B cell (primary cell): ENCODE measurements around the gene FOSB. TPM values are rescaled to one million over a fixed set of nuclear protein-coding genes. Genes with fewer than 3 reads are reported as not detected.

Source experiments
- ATAC-seq: fragments of 200-7000 bp; cut with Tn5 transposase; one replicate; pipeline ENCODE4 v1.10.0; 2021; ENCODE audit warnings: low read depth, mild to moderate bottlenecking, moderate number of reproducible peaks, moderate library complexity
- CTCF ChIA-PET: fragments of 350-600 bp; sonication (Branson Sonifier 250); formaldehyde crosslinking; loops from one replicate; lab custom pipeline; 2021; ENCODE audit warnings: antibody characterized with exemption, inconsistent platforms; lab: Charles Lee
- POLR2A ChIA-PET: fragments of 350-600 bp; sonication (Branson Sonifier 250); formaldehyde crosslinking; loops from one replicate; lab custom pipeline; 2021; ENCODE audit warnings: antibody characterized with exemption; lab: Charles Lee
- DNase-seq: peaks from one replicate; pipeline ENCODE4 v3.0.0; 2013
- H2AFZ ChIP-seq: 2 replicates; pipeline ENCODE4 v1.6.1; 2012; ENCODE audit warnings: mild to moderate bottlenecking, low read depth, low read length; ENCODE audit not compliant: insufficient read depth, poor library complexity, severe bottlenecking
- H3K27ac ChIP-seq, 2 donors: 1 replicate in 1 of 2; 2 replicates in 1 of 2; pipeline ENCODE4 v1.5.1; 2012 to 2013; ENCODE audit warnings: low read length in 2 of 2, mild to moderate bottlenecking in 2 of 2, moderate library complexity in 1 of 2
- H3K27me3 ChIP-seq, 4 experiments: fragments of 200-600 bp in 1 of 4; sonication (generic) in 1 of 4; replicated peaks in 1 of 4; 1 replicate in 2 of 4; 2 replicates in 2 of 4; pipeline versions ENCODE4 v1.6.1 to v1.7.0; 2013 to 2016; ENCODE audit warnings: low read length in 3 of 4, mild to moderate bottlenecking in 2 of 4, mixed read lengths in 1 of 4, moderate library complexity in 1 of 4; ENCODE audit not compliant: insufficient read depth in 4 of 4, control insufficient read depth in 3 of 4; ENCODE audit errors: control extremely low read depth in 1 of 4
- H3K36me3 ChIP-seq, 2 experiments: replicated peaks in 1 of 2; 1 replicate in 1 of 2; 2 replicates in 1 of 2; pipeline versions ENCODE4 v1.6.1 to v1.7.1; 2013; ENCODE audit warnings: low read length in 1 of 2; ENCODE audit not compliant: insufficient read depth in 2 of 2, control insufficient read depth in 1 of 2; ENCODE audit errors: control extremely low read depth in 1 of 2, extremely low read depth in 1 of 2
- H3K4me1 ChIP-seq, 2 donors: fragments of 200-600 bp in 1 of 2; sonication (generic) in 1 of 2; 1 replicate in 1 of 2; 2 replicates in 1 of 2; pipeline versions ENCODE4 v1.5.1 to v1.6.1; 2013 to 2017; ENCODE audit warnings: low read length in 2 of 2; ENCODE audit not compliant: control insufficient read depth in 2 of 2, insufficient read depth in 2 of 2
- H3K4me2 ChIP-seq: replicated peaks from 2 replicates; pipeline ENCODE3; 2012; ENCODE audit warnings: mild to moderate bottlenecking, low read depth, low read length; ENCODE audit not compliant: poor library complexity, severe bottlenecking
- H3K4me3 ChIP-seq, 5 experiments: fragments of 200-600 bp in 1 of 5; sonication (generic) in 1 of 5; 1 replicate in 3 of 5; 2 replicates in 2 of 5; pipeline versions ENCODE4 v1.5.1 to v1.7.0; 2011 to 2016; ENCODE audit warnings: low read length in 4 of 5, mild to moderate bottlenecking in 4 of 5, low read depth in 2 of 5, control low read depth in 1 of 5, moderate library complexity in 1 of 5; ENCODE audit not compliant: insufficient read depth in 1 of 5; ENCODE audit errors: control extremely low read depth in 1 of 5, extremely low read depth in 1 of 5
- H3K79me2 ChIP-seq: fragments of 200-600 bp; sonication (generic); one replicate; pipeline ENCODE4 v1.6.0; 2016; ENCODE audit warnings: low read length; ENCODE audit not compliant: control insufficient read depth, insufficient read depth
- H3K9ac ChIP-seq: fragments of 200-600 bp; sonication (generic); 2 replicates; pipeline ENCODE4 v1.6.1; 2017; ENCODE audit warnings: mild to moderate bottlenecking, low read length, moderate library complexity
- H3K9me3 ChIP-seq, 3 donors: one replicate each; pipeline versions ENCODE4 v1.6.1 to v1.7.1; 2013; ENCODE audit warnings: low read length in 2 of 3; ENCODE audit not compliant: control insufficient read depth in 2 of 3, insufficient read depth in 1 of 3; ENCODE audit errors: control extremely low read depth in 1 of 3
- H4K20me1 ChIP-seq: 2 replicates; pipeline ENCODE4 v1.6.0; 2012; ENCODE audit warnings: mild to moderate bottlenecking, low read length; ENCODE audit not compliant: insufficient read depth, control insufficient read depth, poor library complexity, severe bottlenecking
- H3K27ac Mint-ChIP-seq: one replicate; pipeline ENCODE4 v1.8.0; 2021; ENCODE audit warnings: mixed read lengths
- H3K27me3 Mint-ChIP-seq: one replicate; pipeline ENCODE4 v1.8.0; 2021; ENCODE audit warnings: mixed read lengths
- H3K4me1 Mint-ChIP-seq: one replicate; pipeline ENCODE4 v1.8.0; 2021; ENCODE audit warnings: mixed read lengths
- H3K4me3 Mint-ChIP-seq: one replicate; pipeline ENCODE4 v1.8.0; 2021; ENCODE audit warnings: mixed read lengths
- H3K9me3 Mint-ChIP-seq: one replicate; pipeline ENCODE4 v1.8.0; 2022; ENCODE audit warnings: mixed read lengths; ENCODE audit not compliant: insufficient read depth
- EZH2 ChIP-seq: IDR thresholded peaks from 2 replicates; pipeline ENCODE4 v1.6.1; 2012; ENCODE audit warnings: borderline replicate concordance, low read depth, mild to moderate bottlenecking, moderate library complexity, low read length; ENCODE audit not compliant: insufficient read depth, poor library complexity, severe bottlenecking
- whole genome bisulfite sequencing: methylation state at CpG from one replicate; pipeline ENCODE4 v1.1.5; 2013; ENCODE audit warnings: missing lambda C conversion rate; ENCODE audit not compliant: insufficient coverage; 5-methylcytosine and 5-hydroxymethylcytosine counted together
- intact Hi-C: fragments of 100-400 bp; cut with micrococcal nuclease; formaldehyde crosslinking; loops from one replicate; pipeline ENCODE4 v1.10.0; 2022
- polyA plus RNA-seq: library from polyadenylated mRNA; depleted of rRNA; stranded (reverse); fragments of >200 nt; gene quantifications from 2 replicates; pipeline ENCODE4 v1.2.3, GENCODE V29; 2012
- total RNA-seq, 2 donors: library from RNA; stranded (reverse); fragments of 120-200 nt in 1 of 2; gene quantifications; 1 replicate in 1 of 2; 2 replicates in 1 of 2; pipeline versions ENCODE4 v1.2.3 to v1.2.4, GENCODE V29; 2013 to 2022
- TF ChIP-seq, protein P1 (sequence below): fragments of 200-600 bp; IDR thresholded peaks from one replicate; pipeline ENCODE4 v1.8.0; 2022; ENCODE audit warnings: antibody characterized with exemption, mild to moderate bottlenecking

The FOSB gene
- total and polyA plus RNA-seq, 2 donors (not counting 1 experiment from before 2014, with no cell fraction given) = 39.6 to 2,860 TPM

DNA sequence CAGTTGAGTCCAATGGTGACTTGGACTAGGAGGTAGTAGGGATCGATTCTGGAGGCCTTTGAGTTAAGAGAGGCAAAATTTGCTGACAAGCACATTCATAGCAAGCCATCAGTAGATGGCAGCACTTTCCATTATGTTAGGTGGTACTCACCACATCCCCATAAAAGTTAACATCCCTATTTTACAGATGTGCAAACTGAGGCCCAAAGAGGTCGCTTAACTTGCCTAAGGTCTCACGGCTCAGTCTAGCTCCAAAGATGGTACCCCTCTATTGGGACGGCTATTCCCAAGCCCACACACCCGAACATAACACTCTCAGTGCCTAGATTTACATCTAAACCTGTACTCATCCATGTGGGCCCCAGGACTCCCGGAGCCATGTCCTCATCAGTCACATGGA is 21.5 kb upstream of the FOSB start:
- Mint-ChIP-seq H3K4me1 (peaks cover 56% of the 10 kb centered on the region), H3K27ac (peak overlapping the region; percentile 82), H3K4me3 (peak overlapping the region; percentile 77), H3K27me3 (no peaks in the 10 kb centered on the region), H3K9me3 (no peaks in the 10 kb centered on the region)
- Histone ChIP-seq H3K4me1 (peaks cover 33 to 51% of the 10 kb centered on the region in 2 donors), H3K4me3 (no peak overlapping the region), H4K20me1 (no peaks in the 10 kb centered on the region), H3K9me3 (peaks cover 0 to 2% (median 0%) of the 10 kb centered on the region in 3 donors), H2AFZ (no peak overlapping the region), H3K27me3 (no peaks in the 10 kb centered on the region), H3K9ac (no peak overlapping the region), H3K4me2 (no peak overlapping the region), H3K79me2 (peaks cover 7% of the 10 kb centered on the region), H3K36me3 (no peaks in the 10 kb centered on the region), H3K27ac (no peak overlapping the region)
- WGBS = 83% methylated on average over 5 of the region's 6 CpGs
- TF ChIP-seq, protein P1, sequence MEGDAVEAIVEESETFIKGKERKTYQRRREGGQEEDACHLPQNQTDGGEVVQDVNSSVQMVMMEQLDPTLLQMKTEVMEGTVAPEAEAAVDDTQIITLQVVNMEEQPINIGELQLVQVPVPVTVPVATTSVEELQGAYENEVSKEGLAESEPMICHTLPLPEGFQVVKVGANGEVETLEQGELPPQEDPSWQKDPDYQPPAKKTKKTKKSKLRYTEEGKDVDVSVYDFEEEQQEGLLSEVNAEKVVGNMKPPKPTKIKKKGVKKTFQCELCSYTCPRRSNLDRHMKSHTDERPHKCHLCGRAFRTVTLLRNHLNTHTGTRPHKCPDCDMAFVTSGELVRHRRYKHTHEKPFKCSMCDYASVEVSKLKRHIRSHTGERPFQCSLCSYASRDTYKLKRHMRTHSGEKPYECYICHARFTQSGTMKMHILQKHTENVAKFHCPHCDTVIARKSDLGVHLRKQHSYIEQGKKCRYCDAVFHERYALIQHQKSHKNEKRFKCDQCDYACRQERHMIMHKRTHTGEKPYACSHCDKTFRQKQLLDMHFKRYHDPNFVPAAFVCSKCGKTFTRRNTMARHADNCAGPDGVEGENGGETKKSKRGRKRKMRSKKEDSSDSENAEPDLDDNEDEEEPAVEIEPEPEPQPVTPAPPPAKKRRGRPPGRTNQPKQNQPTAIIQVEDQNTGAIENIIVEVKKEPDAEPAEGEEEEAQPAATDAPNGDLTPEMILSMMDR = peak; percentile 47
- no peak for TF ChIP-seq EZH2
- DNase-seq = peak; percentile 66
- intact Hi-C loops = no loop called here
- CTCF ChIA-PET = interaction anchor here (0.9 to 6.4 kb wide), 5 partner anchors 31 to 53 kb away, joined by 3 to 66 read pairs (median 3); no protein-coding TSS in a partner anchor
- POLR2A ChIA-PET = interaction anchor here (1.2 kb wide), 1 partner anchor 23 kb away, joined by 3 read pairs; no protein-coding TSS in a partner anchor
- ATAC-seq = no peak

DNA sequence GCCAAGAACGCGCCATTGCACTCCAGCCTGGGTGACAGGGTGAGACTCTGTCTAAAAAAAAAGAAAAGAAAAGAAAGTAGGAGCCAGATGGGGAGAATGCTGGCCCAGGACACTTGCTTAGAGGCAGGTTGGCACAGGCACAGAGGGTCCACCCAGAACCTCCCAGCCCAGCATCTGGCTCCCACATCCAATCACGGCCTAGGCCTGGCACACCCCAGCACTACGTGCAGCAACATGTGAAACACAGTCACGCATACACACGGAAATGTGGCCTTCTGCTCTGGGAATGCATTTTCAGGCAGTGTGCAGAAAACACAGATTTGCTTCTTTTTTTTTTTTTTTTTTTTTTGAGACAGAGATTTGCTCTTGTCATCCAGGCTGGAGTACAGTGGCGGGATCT is 20.9 kb upstream of the FOSB start:
- Histone ChIP-seq H3K4me2 (no peak overlapping the region), H4K20me1 (no peaks in the 10 kb centered on the region), H3K27me3 (no peaks in the 10 kb centered on the region), H3K9me3 (peaks cover 0 to 4% (median 0%) of the 10 kb centered on the region in 3 donors), H3K4me3 (no peak overlapping the region), H2AFZ (no peak overlapping the region), H3K27ac (no peak overlapping the region), H3K79me2 (peaks cover 7% of the 10 kb centered on the region), H3K36me3 (no peaks in the 10 kb centered on the region), H3K9ac (no peak overlapping the region), H3K4me1 (peaks cover 39 to 57% of the 10 kb centered on the region in 2 donors)
- no peak overlapping the region for H3K27ac Mint-ChIP-seq
- TF ChIP-seq EZH2 = no peak
- TF ChIP-seq, protein P1 = no peak
- ChIA-PET POLR2A (interaction anchor here (0.7 kb wide), 1 partner anchor 11 kb away, joined by 5 read pairs; no protein-coding TSS in a partner anchor), CTCF (interaction anchor here (0.6 to 6.4 kb wide), 4 partner anchors 10 to 198 kb away, joined by 3 to 66 read pairs (median 3); no protein-coding TSS in a partner anchor)
- peaks cover 63% of the 10 kb centered on the region for H3K4me1 Mint-ChIP-seq
- DNase-seq (no peak), ATAC-seq (no peak)
- H3K4me3 Mint-ChIP-seq = no peak overlapping the region
- 100% methylated on average over 7 of the region's 7 CpGs for WGBS
- intact Hi-C loops = no loop called here
- H3K9me3 Mint-ChIP-seq = no peaks in the 10 kb centered on the region
- no peaks in the 10 kb centered on the region for H3K27me3 Mint-ChIP-seq
